ENCODE data around the gene SLC9B2.

The SLC9B2 gene

DNA sequence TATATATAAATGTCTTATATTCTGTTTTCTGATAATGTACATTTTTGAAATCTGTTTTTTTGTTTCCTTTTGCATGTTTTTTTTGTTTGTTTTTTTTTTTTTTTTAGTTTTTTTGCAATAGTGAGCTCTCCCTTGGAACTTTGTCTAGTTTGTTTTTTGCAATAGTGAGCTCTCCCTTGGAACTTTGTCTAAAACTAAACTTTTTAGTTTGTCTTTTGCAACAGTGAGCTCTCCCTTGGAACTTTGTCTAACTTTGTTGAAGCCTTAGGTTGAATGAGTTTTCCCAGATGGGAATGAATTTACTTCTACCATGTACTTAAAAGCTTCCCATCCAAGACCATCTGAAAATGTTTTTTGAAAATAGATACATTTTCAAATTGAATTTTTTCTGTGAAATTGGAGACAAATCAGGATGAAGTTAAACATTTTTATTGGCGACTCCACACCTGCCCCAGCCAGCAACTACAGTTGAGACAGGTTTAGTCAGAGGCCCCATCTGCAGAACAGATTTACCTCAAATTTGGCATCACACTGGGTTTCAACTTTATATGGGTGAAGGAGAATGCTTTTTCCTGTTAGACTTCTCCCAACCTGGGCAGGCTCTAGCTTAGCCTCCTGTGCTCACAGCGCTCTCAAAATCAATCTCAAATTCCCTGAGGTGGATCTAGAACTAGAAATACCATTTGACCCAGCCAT lies 16.0 kb downstream of the SLC9B2 start:
- TF ChIP-seq, protein P1, sequence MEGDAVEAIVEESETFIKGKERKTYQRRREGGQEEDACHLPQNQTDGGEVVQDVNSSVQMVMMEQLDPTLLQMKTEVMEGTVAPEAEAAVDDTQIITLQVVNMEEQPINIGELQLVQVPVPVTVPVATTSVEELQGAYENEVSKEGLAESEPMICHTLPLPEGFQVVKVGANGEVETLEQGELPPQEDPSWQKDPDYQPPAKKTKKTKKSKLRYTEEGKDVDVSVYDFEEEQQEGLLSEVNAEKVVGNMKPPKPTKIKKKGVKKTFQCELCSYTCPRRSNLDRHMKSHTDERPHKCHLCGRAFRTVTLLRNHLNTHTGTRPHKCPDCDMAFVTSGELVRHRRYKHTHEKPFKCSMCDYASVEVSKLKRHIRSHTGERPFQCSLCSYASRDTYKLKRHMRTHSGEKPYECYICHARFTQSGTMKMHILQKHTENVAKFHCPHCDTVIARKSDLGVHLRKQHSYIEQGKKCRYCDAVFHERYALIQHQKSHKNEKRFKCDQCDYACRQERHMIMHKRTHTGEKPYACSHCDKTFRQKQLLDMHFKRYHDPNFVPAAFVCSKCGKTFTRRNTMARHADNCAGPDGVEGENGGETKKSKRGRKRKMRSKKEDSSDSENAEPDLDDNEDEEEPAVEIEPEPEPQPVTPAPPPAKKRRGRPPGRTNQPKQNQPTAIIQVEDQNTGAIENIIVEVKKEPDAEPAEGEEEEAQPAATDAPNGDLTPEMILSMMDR (IDR thresholded peaks at IDR 0.05; ENCODE audit: insufficient read depth, low read length, poor library complexity, severe bottlenecking), result no peak
- no peak for DNase-seq (ENCODE audit: extremely low read depth, insufficient read length)
- Histone ChIP-seq H3K27me3 (replicated peaks; ENCODE audit: control insufficient read depth, insufficient read depth, low read length) (no peaks in the 10 kb centered on the region), H3K4me3 (replicated peaks; ENCODE audit: low read depth, low read length) (no peak overlapping the region), H3K36me3 (ENCODE audit: control insufficient read depth, insufficient read depth, low read length) (no peaks in the 10 kb centered on the region)

DNA sequence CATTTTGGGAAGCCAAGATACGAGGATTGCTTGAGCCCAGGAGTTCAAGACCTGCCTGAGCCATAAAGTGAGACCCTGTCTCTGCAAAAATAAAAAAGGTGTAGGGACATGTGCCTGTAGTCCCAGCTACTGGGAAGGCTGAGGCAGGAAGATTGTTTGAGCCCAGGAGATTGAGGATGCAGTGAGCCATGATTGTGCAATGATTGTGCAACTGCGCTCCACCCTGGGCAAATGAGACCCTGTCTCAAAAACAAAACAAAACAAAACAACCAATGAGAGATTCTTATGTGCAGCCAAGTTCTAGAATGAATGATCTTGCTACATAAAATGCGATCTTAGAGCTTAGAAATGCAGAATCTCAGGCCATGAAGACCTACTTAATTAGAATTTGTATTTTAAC lies 22.5 kb downstream of the SLC9B2 start:
- Histone ChIP-seq H3K4me3 (replicated peaks; ENCODE audit: low read depth, low read length) (no peak overlapping the region), H3K27me3 (replicated peaks; ENCODE audit: control insufficient read depth, insufficient read depth, low read length) (no peaks in the 10 kb centered on the region), H3K36me3 (ENCODE audit: control insufficient read depth, insufficient read depth, low read length) (no peaks in the 10 kb centered on the region; the same call in 1 of the 2 replicates)
- TF ChIP-seq, protein P1 (IDR thresholded peaks at IDR 0.05; ENCODE audit: insufficient read depth, low read length, poor library complexity, severe bottlenecking), result no peak
- DNase-seq (ENCODE audit: extremely low read depth, insufficient read length), result no peak

DNA sequence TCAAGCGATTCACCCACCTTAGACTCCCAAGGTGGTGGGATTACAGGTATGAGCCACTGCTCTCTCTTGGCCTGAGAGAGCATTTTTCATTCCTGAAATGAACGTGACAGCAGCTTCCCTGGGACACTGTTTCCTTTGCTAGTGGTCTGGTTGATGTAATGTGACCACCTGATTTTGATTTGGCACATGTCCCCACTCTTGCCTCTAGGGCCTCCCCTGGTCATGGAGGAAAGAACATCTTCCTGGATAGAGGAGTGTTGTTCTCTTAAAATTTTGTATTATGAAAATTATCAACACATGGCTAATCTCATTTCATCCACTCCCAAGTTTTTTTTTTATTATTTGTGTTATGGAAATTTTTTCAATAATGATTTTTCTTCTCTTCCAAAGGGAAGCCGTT lies 23.8 kb downstream of the SLC9B2 start:
- H3K27me3 ChIP-seq (replicated peaks; ENCODE audit: control insufficient read depth, insufficient read depth, low read length), result no peaks in the 10 kb centered on the region
- peaks cover 2% of the 10 kb centered on the region for H3K36me3 ChIP-seq (ENCODE audit: control insufficient read depth, insufficient read depth, low read length)
- TF ChIP-seq, protein P1 (IDR thresholded peaks at IDR 0.05; ENCODE audit: insufficient read depth, low read length, poor library complexity, severe bottlenecking), result no peak
- no peak overlapping the region for H3K4me3 ChIP-seq (replicated peaks; ENCODE audit: low read depth, low read length)
- no peak for DNase-seq (ENCODE audit: extremely low read depth, insufficient read length)

DNA sequence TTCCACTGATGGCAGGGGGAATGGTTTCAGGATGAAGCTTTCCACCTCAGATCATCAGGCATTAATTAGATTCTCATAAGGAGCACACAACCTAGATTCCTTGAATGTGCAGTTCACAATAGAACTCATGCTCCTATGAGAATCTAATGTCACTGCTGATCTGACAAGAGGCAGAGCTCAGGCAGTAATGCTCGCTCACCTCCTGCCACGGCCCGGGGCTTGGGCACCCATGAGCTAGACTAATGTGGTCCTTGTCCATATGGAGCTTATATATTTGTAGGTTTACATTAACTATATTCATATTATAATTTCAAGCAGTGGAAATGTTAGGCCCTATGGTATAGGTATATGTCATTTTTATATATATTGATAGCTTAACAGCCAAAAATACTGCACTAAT lies 24.4 kb downstream of the SLC9B2 start:
- DNase-seq (ENCODE audit: extremely low read depth, insufficient read length), result no peak
- TF ChIP-seq, protein P1 (IDR thresholded peaks at IDR 0.05; ENCODE audit: insufficient read depth, low read length, poor library complexity, severe bottlenecking), result no peak
- H3K36me3 ChIP-seq (ENCODE audit: control insufficient read depth, insufficient read depth, low read length), result peaks cover 2% of the 10 kb centered on the region
- H3K4me3 ChIP-seq (replicated peaks; ENCODE audit: low read depth, low read length), result no peak overlapping the region
- no peaks in the 10 kb centered on the region for H3K27me3 ChIP-seq (replicated peaks; ENCODE audit: control insufficient read depth, insufficient read depth, low read length)

DNA sequence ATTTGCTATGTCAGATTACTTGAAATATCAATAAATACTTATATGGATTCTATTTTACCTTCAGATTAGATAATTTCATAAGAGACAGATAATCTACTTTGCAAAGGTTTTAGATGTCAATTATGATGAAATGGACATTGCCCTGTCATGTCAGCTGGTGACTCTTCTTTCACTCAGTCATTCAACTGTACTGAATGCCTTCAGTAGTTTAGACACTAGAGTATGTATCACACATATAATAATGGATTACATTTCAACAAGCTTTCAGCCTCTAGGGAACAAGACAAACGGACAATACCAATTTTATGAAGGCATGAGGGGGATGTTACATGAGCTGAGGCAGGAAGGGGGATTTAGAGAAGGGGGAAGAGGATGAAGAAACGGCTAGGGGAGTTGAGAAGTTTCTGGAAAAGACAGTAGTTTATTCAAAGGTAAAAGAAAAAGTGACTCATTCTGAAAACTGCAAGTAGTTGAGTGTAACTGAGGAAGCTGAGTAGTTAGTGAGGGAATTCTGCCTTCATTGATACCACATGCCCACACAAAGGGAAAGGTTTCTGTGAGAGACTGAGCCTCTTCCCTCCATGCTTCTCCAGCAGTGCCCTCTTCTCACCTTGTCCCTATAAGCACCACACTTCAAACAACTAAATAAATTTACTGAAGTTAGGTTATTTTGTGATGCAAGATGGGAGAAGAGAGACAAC lies 25.7 kb downstream of the SLC9B2 start:
- Histone ChIP-seq H3K4me3 (replicated peaks; ENCODE audit: low read depth, low read length) (no peak overlapping the region), H3K27me3 (replicated peaks; ENCODE audit: control insufficient read depth, insufficient read depth, low read length) (no peaks in the 10 kb centered on the region), H3K36me3 (ENCODE audit: control insufficient read depth, insufficient read depth, low read length) (peaks cover 2% of the 10 kb centered on the region)
- TF ChIP-seq, protein P1 (IDR thresholded peaks at IDR 0.05; ENCODE audit: insufficient read depth, low read length, poor library complexity, severe bottlenecking), result no peak
- no peak for DNase-seq (ENCODE audit: extremely low read depth, insufficient read length)
